Keratinocyte (primary cell): ENCODE measurements around the gene PHF2.

Experiments used
- CTCF ChIP-seq, 3 experiments: IDR thresholded peaks in 1 of 3; conservative IDR thresholded peaks in 1 of 3; optimal IDR thresholded peaks in 1 of 3; 2 replicates in 2 of 3; 3 replicates in 1 of 3; pipeline versions ENCODE3 to v1.5.1; 2011; ENCODE audit warnings: low read length in 3 of 3, mild to moderate bottlenecking in 3 of 3, moderate library complexity in 2 of 3, control low read depth in 1 of 3, inconsistent platforms in 1 of 3; ENCODE audit not compliant: insufficient read depth in 2 of 3; ENCODE audit errors: extremely low read depth in 1 of 3
- EZH2 ChIP-seq: IDR thresholded peaks from one replicate; pipeline ENCODE4 v1.6.1; 2012; ENCODE audit warnings: inconsistent platforms, mild to moderate bottlenecking, low read length, moderate library complexity

- TF ChIP-seq CTCF (optimal IDR thresholded peaks at IDR 0.05 in 1 of 3, IDR thresholded peaks at IDR 0.05 in 1 of 3, conservative IDR thresholded peaks at IDR 0.05 in 1 of 3; ENCODE audit: extremely low read depth in 1 of 3, insufficient read depth in 2 of 3, low read length in 3 of 3) = no peak
- no peak for TF ChIP-seq EZH2
Observed at GRCh38 chr9:93600504-93600903, 24.1 kb downstream of the PHF2 start.
